ENCODE results near the gene RAB11A. TPM values are rescaled to one million over a fixed set of nuclear protein-coding genes. Genes with fewer than 3 reads are reported as not detected.

Gene RAB11A
- total and polyA plus RNA-seq, 9 of the 15 experiments (the other 6 are each of a cell fraction or from before 2014, with no cell fraction given) = 129 to 369 (median 245) TPM

DNA sequence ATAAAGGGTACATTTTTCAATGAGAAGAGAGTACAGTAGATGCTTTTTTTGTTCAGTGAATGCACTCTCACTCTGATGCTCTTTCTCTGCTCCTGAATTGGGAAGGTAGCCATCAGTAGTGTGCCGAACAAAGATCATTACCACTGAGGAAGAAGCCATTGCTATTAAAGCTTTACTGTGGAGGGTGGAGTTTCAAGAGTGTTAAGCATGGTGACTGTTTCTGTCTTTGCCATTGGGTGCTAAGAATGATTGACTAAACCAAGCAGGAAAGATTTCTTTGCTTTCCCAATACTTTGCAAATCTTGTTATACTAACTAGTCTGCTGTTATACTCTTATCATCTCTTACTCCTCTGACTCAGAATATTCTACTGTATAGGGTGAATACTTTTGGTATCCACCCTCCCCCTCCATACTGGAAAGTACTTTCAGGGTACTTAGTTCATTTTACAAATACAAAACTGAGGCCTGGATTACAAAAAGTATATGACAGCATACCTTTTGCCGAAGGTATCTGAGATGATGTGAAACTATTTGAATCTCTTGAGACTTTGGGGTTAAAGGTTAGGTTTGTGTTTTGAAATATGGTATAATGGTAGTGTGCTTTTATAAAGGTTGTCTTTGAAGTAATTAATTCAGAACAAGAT, 1.7 kb downstream of the RAB11A start:
- H3K9me3 ChIP-seq (replicated peaks; ENCODE audit: control insufficient read depth, insufficient read depth, low read depth, low read length) = no peaks in the 10 kb centered on the region
- H3K79me2 ChIP-seq (ENCODE audit: control insufficient read depth, insufficient read depth, low read length) = peaks cover 67% of the 10 kb centered on the region
- H2AFZ ChIP-seq (ENCODE audit: low read depth, low read length) = peak overlapping the region; percentile 93; the same call in 1 of the 2 replicates
- H3K27me3 ChIP-seq (ENCODE audit: control insufficient read depth in 2 of 2, insufficient read depth in 2 of 2, low read length in 2 of 2) = no peaks in the 10 kb centered on the region
- ATAC-seq (peak; percentile 50), DNase-seq (ENCODE audit: extremely low read depth in 1 of 4, low spot score in 3 of 4) (peak; percentile 32 to 56 (median 40)), FAIRE-seq (peak; percentile 64)
- intact Hi-C loops (cut with micrococcal nuclease) (no loop called here), in situ Hi-C loops (cut with MboI) (loop anchor here (25.0 kb wide), 1 partner anchor 234 kb away; no protein-coding TSS in a partner anchor)
- CTCF ChIA-PET (ENCODE audit: low intra/inter-chr PET ratio) = interaction anchor here (0.6 kb wide), 1 partner anchor 233 kb away, joined by 3 read pairs; no protein-coding TSS in a partner anchor
- H3K9ac ChIP-seq (ENCODE audit: insufficient read depth in 1 of 2, low read depth in 2 of 2, low read length in 2 of 2) = peak overlapping the region; percentile 14 to 90; a peak in 3 of 4 replicates
- 5% methylated on average over 2 of the region's 2 CpGs for WGBS (ENCODE audit: insufficient coverage, low coverage, missing lambda C conversion rate)
- H3K9me1 ChIP-seq (ENCODE audit: control insufficient read depth, insufficient read depth, low read length) = no peaks in the 10 kb centered on the region
- TSS peak; percentile 45 for BruUV-seq (replicated peaks)
- peaks cover 11 to 12% of the 10 kb centered on the region in 2 experiments; a peak in 4 of 5 replicates for H3K4me1 ChIP-seq (replicated peaks in 1 of 2; ENCODE audit: control insufficient read depth in 2 of 2, insufficient read depth in 2 of 2, low read length in 2 of 2)
- H4K20me1 ChIP-seq (replicated peaks; ENCODE audit: control insufficient read depth, insufficient read depth, low read length) = peaks cover 3% of the 10 kb centered on the region; the same call in 1 of the 2 replicates
- peak overlapping the region; percentile 96 for H3K27ac ChIP-seq (ENCODE audit: extremely low read depth, low read depth, low read length)
- H3K4me2 ChIP-seq (ENCODE audit: insufficient read depth, low read length) = peak overlapping the region; percentile 96
- peak overlapping the region; percentile 87 for H3K4me3 ChIP-seq
- POLR2A ChIA-PET = interaction anchor here (0.6 to 2.5 kb wide), 8 partner anchors 9 to 291 kb away, joined by 3 to 10 read pairs (median 4); partner anchors contain the start of genes DENND4A and INTS14
- peaks cover 23% of the 10 kb centered on the region; the same call in 2 of the 3 replicates for H3K36me3 ChIP-seq (ENCODE audit: control insufficient read depth, insufficient read depth, low read length)
- TF ChIP-seq, protein P1, sequence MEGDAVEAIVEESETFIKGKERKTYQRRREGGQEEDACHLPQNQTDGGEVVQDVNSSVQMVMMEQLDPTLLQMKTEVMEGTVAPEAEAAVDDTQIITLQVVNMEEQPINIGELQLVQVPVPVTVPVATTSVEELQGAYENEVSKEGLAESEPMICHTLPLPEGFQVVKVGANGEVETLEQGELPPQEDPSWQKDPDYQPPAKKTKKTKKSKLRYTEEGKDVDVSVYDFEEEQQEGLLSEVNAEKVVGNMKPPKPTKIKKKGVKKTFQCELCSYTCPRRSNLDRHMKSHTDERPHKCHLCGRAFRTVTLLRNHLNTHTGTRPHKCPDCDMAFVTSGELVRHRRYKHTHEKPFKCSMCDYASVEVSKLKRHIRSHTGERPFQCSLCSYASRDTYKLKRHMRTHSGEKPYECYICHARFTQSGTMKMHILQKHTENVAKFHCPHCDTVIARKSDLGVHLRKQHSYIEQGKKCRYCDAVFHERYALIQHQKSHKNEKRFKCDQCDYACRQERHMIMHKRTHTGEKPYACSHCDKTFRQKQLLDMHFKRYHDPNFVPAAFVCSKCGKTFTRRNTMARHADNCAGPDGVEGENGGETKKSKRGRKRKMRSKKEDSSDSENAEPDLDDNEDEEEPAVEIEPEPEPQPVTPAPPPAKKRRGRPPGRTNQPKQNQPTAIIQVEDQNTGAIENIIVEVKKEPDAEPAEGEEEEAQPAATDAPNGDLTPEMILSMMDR (IDR thresholded peaks at IDR 0.05 in 2 of 3, conservative IDR thresholded peaks at IDR 0.05 in 1 of 3; ENCODE audit: insufficient read depth in 2 of 3, low read depth in 1 of 3, low read length in 3 of 3) = no peak
- 0 out of 2 replicates have a peak, but pooled peaks have one; percentile 35 for TF ChIP-seq NR2C1 (IDR thresholded peaks at IDR 0.05)
- TF ChIP-seq NR2C1 (tag; IDR thresholded peaks at IDR 0.05) = peak; percentile 62; the same call in 1 of the 2 replicates
- TF ChIP-seq, protein P2, sequence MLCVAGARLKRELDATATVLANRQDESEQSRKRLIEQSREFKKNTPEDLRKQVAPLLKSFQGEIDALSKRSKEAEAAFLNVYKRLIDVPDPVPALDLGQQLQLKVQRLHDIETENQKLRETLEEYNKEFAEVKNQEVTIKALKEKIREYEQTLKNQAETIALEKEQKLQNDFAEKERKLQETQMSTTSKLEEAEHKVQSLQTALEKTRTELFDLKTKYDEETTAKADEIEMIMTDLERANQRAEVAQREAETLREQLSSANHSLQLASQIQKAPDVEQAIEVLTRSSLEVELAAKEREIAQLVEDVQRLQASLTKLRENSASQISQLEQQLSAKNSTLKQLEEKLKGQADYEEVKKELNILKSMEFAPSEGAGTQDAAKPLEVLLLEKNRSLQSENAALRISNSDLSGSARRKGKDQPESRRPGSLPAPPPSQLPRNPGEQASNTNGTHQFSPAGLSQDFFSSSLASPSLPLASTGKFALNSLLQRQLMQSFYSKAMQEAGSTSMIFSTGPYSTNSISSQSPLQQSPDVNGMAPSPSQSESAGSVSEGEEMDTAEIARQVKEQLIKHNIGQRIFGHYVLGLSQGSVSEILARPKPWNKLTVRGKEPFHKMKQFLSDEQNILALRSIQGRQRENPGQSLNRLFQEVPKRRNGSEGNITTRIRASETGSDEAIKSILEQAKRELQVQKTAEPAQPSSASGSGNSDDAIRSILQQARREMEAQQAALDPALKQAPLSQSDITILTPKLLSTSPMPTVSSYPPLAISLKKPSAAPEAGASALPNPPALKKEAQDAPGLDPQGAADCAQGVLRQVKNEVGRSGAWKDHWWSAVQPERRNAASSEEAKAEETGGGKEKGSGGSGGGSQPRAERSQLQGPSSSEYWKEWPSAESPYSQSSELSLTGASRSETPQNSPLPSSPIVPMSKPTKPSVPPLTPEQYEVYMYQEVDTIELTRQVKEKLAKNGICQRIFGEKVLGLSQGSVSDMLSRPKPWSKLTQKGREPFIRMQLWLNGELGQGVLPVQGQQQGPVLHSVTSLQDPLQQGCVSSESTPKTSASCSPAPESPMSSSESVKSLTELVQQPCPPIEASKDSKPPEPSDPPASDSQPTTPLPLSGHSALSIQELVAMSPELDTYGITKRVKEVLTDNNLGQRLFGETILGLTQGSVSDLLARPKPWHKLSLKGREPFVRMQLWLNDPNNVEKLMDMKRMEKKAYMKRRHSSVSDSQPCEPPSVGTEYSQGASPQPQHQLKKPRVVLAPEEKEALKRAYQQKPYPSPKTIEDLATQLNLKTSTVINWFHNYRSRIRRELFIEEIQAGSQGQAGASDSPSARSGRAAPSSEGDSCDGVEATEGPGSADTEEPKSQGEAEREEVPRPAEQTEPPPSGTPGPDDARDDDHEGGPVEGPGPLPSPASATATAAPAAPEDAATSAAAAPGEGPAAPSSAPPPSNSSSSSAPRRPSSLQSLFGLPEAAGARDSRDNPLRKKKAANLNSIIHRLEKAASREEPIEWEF (CRISPR knock-in tag; IDR thresholded peaks at IDR 0.05) = no peak
- no peak for TF ChIP-seq CBX3 (IDR thresholded peaks at IDR 0.05; ENCODE audit: borderline replicate concordance in 1 of 2, low read length in 2 of 2)
- TF ChIP-seq, protein P3, sequence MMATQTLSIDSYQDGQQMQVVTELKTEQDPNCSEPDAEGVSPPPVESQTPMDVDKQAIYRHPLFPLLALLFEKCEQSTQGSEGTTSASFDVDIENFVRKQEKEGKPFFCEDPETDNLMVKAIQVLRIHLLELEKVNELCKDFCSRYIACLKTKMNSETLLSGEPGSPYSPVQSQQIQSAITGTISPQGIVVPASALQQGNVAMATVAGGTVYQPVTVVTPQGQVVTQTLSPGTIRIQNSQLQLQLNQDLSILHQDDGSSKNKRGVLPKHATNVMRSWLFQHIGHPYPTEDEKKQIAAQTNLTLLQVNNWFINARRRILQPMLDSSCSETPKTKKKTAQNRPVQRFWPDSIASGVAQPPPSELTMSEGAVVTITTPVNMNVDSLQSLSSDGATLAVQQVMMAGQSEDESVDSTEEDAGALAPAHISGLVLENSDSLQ (IDR thresholded peaks at IDR 0.05) = peak; percentile 62
- TF ChIP-seq MAFK (IDR thresholded peaks at IDR 0.05; ENCODE audit: low read length) = no peak
- TF ChIP-seq, protein P4, sequence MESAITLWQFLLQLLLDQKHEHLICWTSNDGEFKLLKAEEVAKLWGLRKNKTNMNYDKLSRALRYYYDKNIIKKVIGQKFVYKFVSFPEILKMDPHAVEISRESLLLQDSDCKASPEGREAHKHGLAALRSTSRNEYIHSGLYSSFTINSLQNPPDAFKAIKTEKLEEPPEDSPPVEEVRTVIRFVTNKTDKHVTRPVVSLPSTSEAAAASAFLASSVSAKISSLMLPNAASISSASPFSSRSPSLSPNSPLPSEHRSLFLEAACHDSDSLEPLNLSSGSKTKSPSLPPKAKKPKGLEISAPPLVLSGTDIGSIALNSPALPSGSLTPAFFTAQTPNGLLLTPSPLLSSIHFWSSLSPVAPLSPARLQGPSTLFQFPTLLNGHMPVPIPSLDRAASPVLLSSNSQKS (CRISPR knock-in tag; IDR thresholded peaks at IDR 0.05) = no peak
- TF ChIP-seq ZNF717 (CRISPR knock-in tag; IDR thresholded peaks at IDR 0.05) = 0 out of 2 replicates have a peak, but pooled peaks have one; percentile 22
- TF ChIP-seq HMBOX1 (IDR thresholded peaks at IDR 0.05) = peak; percentile 96

Data from K562 (cell line).